PC-3 (cell line): ENCODE data around the gene ETV7. TPM values are rescaled to one million over a fixed set of nuclear protein-coding genes. Genes with fewer than 3 reads are reported as not detected.

Source experiments
- ATAC-seq: fragments of 200-7000 bp; cut with Tn5 transposase; 2 replicates; pipeline ENCODE4 v1.9.1; 2020; ENCODE audit warnings: mild to moderate bottlenecking, moderate library complexity
- Bru-seq: library from RNA; stranded (reverse); fragments of 400-500 nt; gene quantifications from one replicate; lab custom pipeline; 2021; lab: Mats Ljungman, UMichigan
- BruChase-seq, 2 experiments: library from RNA; stranded (reverse); fragments of 400-500 nt; gene quantifications; one replicate each; lab custom pipeline; 2021; lab: Mats Ljungman, UMichigan
- BruUV-seq: library from RNA; stranded (reverse); fragments of 400-500 nt; replicated peaks from 2 replicates; lab custom pipeline; 2021; lab: Mats Ljungman, UMichigan
- CTCF ChIA-PET: fragments of 300-600 bp; sonication (Branson Sonifier 250); formaldehyde crosslinking; loops from one replicate; lab custom pipeline; 2022; ENCODE audit warnings: antibody characterized with exemption; lab: Charles Lee
- POLR2A ChIA-PET: fragments of 300-600 bp; sonication (Branson Sonifier 250); formaldehyde crosslinking; loops from one replicate; lab custom pipeline; 2022; ENCODE audit warnings: antibody characterized with exemption; ENCODE audit not compliant: unreplicated experiment; lab: Charles Lee
- DNase-seq: peaks from one replicate; pipeline ENCODE4 v3.0.0-alpha.2; 2015
- H2AFZ ChIP-seq: fragments of 300-600 bp; sonication (generic); 2 replicates; pipeline ENCODE4 v1.6.0; 2016; ENCODE audit warnings: antibody characterized with exemption, low read length
- H3F3A ChIP-seq: fragments of 300-600 bp; sonication (generic); one replicate; pipeline ENCODE4 v1.6.0; 2017; ENCODE audit warnings: antibody characterized with exemption, low read length, control low read depth, mild to moderate bottlenecking; ENCODE audit not compliant: unreplicated experiment
- H3K27ac ChIP-seq: fragments of 300-600 bp; sonication (generic); 2 replicates; pipeline ENCODE4 v1.5.1; 2016; ENCODE audit warnings: mild to moderate bottlenecking, low read length
- H3K27me3 ChIP-seq: fragments of 300-600 bp; sonication (generic); 2 replicates; pipeline ENCODE4 v1.6.1; 2016; ENCODE audit warnings: low read length, mixed read lengths
- H3K36me3 ChIP-seq: fragments of 300-600 bp; sonication (generic); 2 replicates; pipeline ENCODE4 v1.6.1; 2016; ENCODE audit warnings: low read depth, mixed run types, low read length, mixed read lengths
- H3K4me1 ChIP-seq: fragments of 300-600 bp; sonication (generic); 2 replicates; pipeline ENCODE4 v1.5.1; 2016; ENCODE audit warnings: low read length; ENCODE audit not compliant: insufficient read depth
- H3K4me2 ChIP-seq: fragments of 300-600 bp; sonication (generic); 2 replicates; pipeline ENCODE4 v1.6.0; 2016; ENCODE audit warnings: low read length
- H3K4me3 ChIP-seq: fragments of 300-600 bp; sonication (generic); 2 replicates; pipeline ENCODE4 v1.5.1; 2016; ENCODE audit warnings: mild to moderate bottlenecking, low read length, mixed read lengths
- H3K79me2 ChIP-seq: fragments of 300-600 bp; sonication (generic); 2 replicates; pipeline ENCODE4 v1.6.1; 2017; ENCODE audit warnings: low read length, mixed read lengths
- H3K9ac ChIP-seq: fragments of 300-600 bp; sonication (generic); 2 replicates; pipeline ENCODE4 v1.6.0; 2016; ENCODE audit warnings: mild to moderate bottlenecking, low read length
- H3K9me2 ChIP-seq: fragments of 300-600 bp; sonication (generic); replicated peaks from 2 replicates; pipeline ENCODE4 v1.6.1; 2016; ENCODE audit warnings: mixed run types, low read length, mixed read lengths
- H3K9me3 ChIP-seq: fragments of 300-600 bp; sonication (generic); 2 replicates; pipeline ENCODE4 v1.6.1; 2016; ENCODE audit warnings: low read length, mixed read lengths
- H4K20me1 ChIP-seq: fragments of 300-600 bp; sonication (generic); 2 replicates; pipeline ENCODE4 v1.6.1; 2016; ENCODE audit warnings: low read length, mixed read lengths
- EZH2 ChIP-seq: fragments of 300-600 bp; sonication (generic); IDR thresholded peaks from one replicate; pipeline ENCODE4 v1.6.1; 2017; ENCODE audit warnings: antibody characterized with exemption, mild to moderate bottlenecking, low read length; ENCODE audit not compliant: unreplicated experiment
- EZH2phosphoT487 ChIP-seq: fragments of 300-600 bp; sonication (generic); IDR thresholded peaks from 2 replicates; pipeline ENCODE4 v1.6.1; 2018; ENCODE audit warnings: mild to moderate bottlenecking, antibody characterized with exemption, low read length, borderline replicate concordance
- intact Hi-C: fragments of 100-400 bp; cut with micrococcal nuclease; formaldehyde crosslinking; loops from 2 replicates; pipeline ENCODE4 v1.9.0; 2023
- long read RNA-seq: library from polyadenylated mRNA; unstranded; transcript quantifications from one replicate; pipeline ENCODE4 v2.0.0, GENCODE V29; 2021; ENCODE audit not compliant: unreplicated experiment
- total RNA-seq: library from RNA; depleted of rRNA; stranded (reverse); fragments of >200 nt; gene quantifications from 2 replicates; pipeline ENCODE4 v1.2.3, GENCODE V29; 2014; rRNA removed
- TF ChIP-seq, protein P1 (sequence below): fragments of 300-600 bp; sonication (generic); conservative IDR thresholded peaks from 2 replicates; pipeline ENCODE4 v1.5.1; 2017; ENCODE audit warnings: antibody characterized with exemption, low read depth, mild to moderate bottlenecking, low read length

Gene ETV7
- total RNA-seq, result not detected in 2 replicates
- percentile 12 among the genes with signal in this experiment for Bru-seq, nascent RNA
- percentile 13 among the genes with signal in this experiment for BruChase-seq, experiment 1, labeled RNA remaining after a 6-hour chase
- percentile 17 among the genes with signal in this experiment for BruChase-seq, experiment 2, labeled RNA remaining after a 2-hour chase
- long read RNA-seq, result 0 reads

DNA sequence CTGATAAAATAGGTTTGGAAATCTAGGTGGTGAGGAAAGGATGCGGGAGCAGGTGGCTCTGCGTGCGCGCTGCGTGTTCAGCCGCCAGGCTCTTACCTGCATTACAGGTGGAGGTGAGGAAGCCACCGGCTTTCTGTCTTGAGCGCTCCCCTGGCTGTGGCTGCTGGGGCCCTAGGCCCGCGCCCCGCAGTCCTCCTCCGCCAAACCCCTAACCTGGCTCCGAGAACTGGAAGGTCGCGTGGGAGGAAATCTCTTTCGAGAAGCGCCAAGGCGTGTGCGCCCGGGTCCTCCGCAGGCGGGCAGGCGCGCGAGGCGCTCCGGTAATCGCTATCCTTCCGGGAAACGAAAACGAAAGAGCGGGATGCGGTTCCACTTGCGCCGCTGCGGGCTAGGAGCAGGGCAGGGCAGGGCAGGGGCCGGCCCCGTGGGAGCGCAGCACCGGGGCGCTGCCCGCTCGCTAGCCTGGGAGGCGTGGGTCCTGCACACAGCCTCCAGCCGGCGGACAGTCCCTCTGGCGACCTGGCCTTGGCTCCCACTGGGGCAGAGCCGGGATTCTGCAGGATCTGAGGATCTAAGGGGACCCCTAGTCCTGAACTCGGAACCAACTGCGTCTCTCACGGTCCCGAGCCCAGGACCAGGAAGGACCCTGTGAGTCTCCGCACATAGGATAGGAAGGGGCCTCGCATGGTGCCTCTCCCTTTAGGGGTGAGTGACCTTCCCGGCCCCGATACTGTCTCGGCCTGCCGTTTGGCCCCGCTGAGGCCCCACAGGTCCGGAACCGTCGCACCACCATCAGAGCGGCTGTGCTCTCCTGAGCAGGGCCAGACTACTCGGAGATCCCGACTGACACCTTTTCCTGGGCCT lies at the start of gene ETV7:
ETV7 (minus strand) TSS at position 230 of the 864 bp plus-strand sequence; CDS start at position 102, 128 bp downstream.
- TF ChIP-seq EZH2 (no peak), EZH2phosphoT487 (no peak)
- TF ChIP-seq, protein P1, sequence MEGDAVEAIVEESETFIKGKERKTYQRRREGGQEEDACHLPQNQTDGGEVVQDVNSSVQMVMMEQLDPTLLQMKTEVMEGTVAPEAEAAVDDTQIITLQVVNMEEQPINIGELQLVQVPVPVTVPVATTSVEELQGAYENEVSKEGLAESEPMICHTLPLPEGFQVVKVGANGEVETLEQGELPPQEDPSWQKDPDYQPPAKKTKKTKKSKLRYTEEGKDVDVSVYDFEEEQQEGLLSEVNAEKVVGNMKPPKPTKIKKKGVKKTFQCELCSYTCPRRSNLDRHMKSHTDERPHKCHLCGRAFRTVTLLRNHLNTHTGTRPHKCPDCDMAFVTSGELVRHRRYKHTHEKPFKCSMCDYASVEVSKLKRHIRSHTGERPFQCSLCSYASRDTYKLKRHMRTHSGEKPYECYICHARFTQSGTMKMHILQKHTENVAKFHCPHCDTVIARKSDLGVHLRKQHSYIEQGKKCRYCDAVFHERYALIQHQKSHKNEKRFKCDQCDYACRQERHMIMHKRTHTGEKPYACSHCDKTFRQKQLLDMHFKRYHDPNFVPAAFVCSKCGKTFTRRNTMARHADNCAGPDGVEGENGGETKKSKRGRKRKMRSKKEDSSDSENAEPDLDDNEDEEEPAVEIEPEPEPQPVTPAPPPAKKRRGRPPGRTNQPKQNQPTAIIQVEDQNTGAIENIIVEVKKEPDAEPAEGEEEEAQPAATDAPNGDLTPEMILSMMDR, result no peak
- Histone ChIP-seq H3K9me2 (no peaks in the 10 kb centered on the region), H3K27me3 (peaks cover 24% of the 10 kb centered on the region), H3K36me3 (no peaks in the 10 kb centered on the region), H3K4me3 (peak within 1 kb of the TSS; percentile 72), H3K79me2 (no peaks in the 10 kb centered on the region), H3K9ac (peak within 1 kb of the TSS; percentile 2; the same call in 1 of the 2 replicates), H4K20me1 (no peaks in the 10 kb centered on the region), H3K9me3 (no peaks in the 10 kb centered on the region), H3F3A (no peaks in the 10 kb centered on the region), H2AFZ (peak within 1 kb of the TSS; percentile 86), H3K4me2 (peak within 1 kb of the TSS; percentile 96), H3K4me1 (peaks cover 12% of the 10 kb centered on the region), H3K27ac (no peak within 1 kb of the TSS)
- intact Hi-C loops, result no loop called here
- CTCF ChIA-PET, result no interaction called here
- POLR2A ChIA-PET, result no interaction called here
- ATAC-seq (no peak), DNase-seq (peak; percentile 20)
- BruUV-seq, result no TSS peak

DNA sequence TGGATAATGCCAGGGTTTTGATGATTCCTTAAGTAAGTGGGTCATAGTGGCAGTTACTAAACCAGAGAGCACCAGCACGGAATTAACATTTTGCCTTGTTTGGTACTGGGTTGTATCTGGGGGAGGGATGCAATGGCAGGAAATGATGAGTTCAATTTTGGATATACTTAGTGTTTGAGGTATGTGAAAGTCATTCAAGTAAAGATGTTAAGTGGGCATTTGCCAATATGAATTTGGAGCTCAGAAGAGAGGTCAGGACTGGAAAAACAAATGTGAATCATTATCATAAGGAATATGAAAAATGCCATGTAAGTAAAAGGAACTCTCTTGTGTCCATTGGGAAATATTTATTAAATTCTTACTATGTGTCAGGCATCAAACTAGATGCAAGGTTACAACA lies 49.0 kb upstream of the ETV7 start:
- Histone ChIP-seq H3K27ac (no peak overlapping the region), H3K4me2 (no peak overlapping the region), H3K9ac (no peak overlapping the region), H3F3A (peaks cover 4% of the 10 kb centered on the region), H2AFZ (no peak overlapping the region), H3K9me3 (no peaks in the 10 kb centered on the region), H3K27me3 (no peaks in the 10 kb centered on the region), H3K4me1 (peaks cover 20% of the 10 kb centered on the region), H3K36me3 (no peaks in the 10 kb centered on the region), H3K79me2 (no peaks in the 10 kb centered on the region), H3K4me3 (no peak overlapping the region), H3K9me2 (no peaks in the 10 kb centered on the region), H4K20me1 (no peaks in the 10 kb centered on the region)
- no TSS peak for BruUV-seq
- intact Hi-C loops, result no loop called here
- ChIA-PET POLR2A (no interaction called here), CTCF (no interaction called here)
- DNase-seq (peak; percentile 36), ATAC-seq (no peak)
- TF ChIP-seq EZH2phosphoT487, result no peak
- TF ChIP-seq, protein P1, result no peak
- TF ChIP-seq EZH2, result no peak
